ENCODE measurements around the gene PROCR. TPM values are rescaled to one million over a fixed set of nuclear protein-coding genes. Genes with fewer than 3 reads are reported as not detected.

Gene PROCR
- total RNA-seq, 1 experiment from 2014 or later: 55.7 TPM

DNA sequence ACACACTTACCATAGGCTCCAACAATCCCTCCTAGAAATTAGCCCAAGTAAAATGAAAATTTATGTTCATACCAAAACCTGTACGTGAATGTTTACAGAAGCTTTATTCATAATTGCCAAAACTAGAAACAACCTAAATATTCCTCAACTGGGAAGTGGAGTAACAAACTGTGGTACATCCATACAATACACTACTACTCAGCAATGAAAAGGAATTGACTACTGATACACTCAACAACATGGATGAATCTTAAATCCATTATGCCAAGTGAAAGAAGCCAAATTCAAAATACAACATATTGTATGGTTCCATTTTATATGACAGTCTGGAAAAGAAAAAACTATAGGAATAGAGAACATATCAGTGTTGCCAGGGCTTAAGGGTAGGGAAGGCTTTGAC is 34.9 kb downstream of the PROCR start:
- Histone ChIP-seq H3K9ac (ENCODE audit: low read length) (no peak overlapping the region), H3K4me2 (ENCODE audit: low read length) (no peak overlapping the region), H2AFZ (ENCODE audit: low read length) (no peak overlapping the region), H3K4me3 (ENCODE audit: low read length) (no peak overlapping the region), H3K9me2 (replicated peaks; ENCODE audit: low read length) (no peaks in the 10 kb centered on the region), H3K4me1 (ENCODE audit: insufficient read depth, low read length) (no peaks in the 10 kb centered on the region), H4K20me1 (ENCODE audit: low read length) (no peaks in the 10 kb centered on the region), H3K79me2 (ENCODE audit: low read length) (no peaks in the 10 kb centered on the region), H3K27ac (ENCODE audit: low read length) (no peak overlapping the region), H3K27me3 (ENCODE audit: low read length) (no peaks in the 10 kb centered on the region), H3K36me3 (ENCODE audit: low read depth, low read length) (no peaks in the 10 kb centered on the region), H3K9me3 (ENCODE audit: low read length) (no peaks in the 10 kb centered on the region), H3F3A (ENCODE audit: low read length, unreplicated experiment) (no peaks in the 10 kb centered on the region)
- TF ChIP-seq EZH2phosphoT487 (IDR thresholded peaks at IDR 0.05; ENCODE audit: borderline replicate concordance, low read length) (no peak), EZH2 (IDR thresholded peaks at IDR 0.05; ENCODE audit: low read length, unreplicated experiment) (no peak), CTCF (conservative IDR thresholded peaks at IDR 0.05; ENCODE audit: low read depth, low read length) (no peak)
- ATAC-seq (no peak), DNase-seq (no peak)
- intact Hi-C loops (cut with micrococcal nuclease): loop anchor here (5.0 kb wide), 1 partner anchor 375 kb away; no protein-coding TSS in a partner anchor
- ChIA-PET CTCF (no interaction called here), POLR2A (ENCODE audit: unreplicated experiment) (no interaction called here)
- BruUV-seq (replicated peaks): no TSS peak

GRCh38 chr20:35207950-35208611 is 36.2 kb downstream of the PROCR start:
- TF ChIP-seq CTCF (conservative IDR thresholded peaks at IDR 0.05; ENCODE audit: low read depth, low read length) (peak; percentile 93), EZH2phosphoT487 (IDR thresholded peaks at IDR 0.05; ENCODE audit: borderline replicate concordance, low read length) (no peak)
- ATAC-seq: peak; percentile 98
- ChIA-PET POLR2A (ENCODE audit: unreplicated experiment) (no interaction called here), CTCF (interaction anchor here (0.5 to 3.0 kb wide), 5 partner anchors 14 to 239 kb away, joined by 3 to 43 read pairs (median 4); no protein-coding TSS in a partner anchor)
- Histone ChIP-seq H3K27me3 (ENCODE audit: low read length) (no peaks in the 10 kb centered on the region), H3K9ac (ENCODE audit: low read length) (no peak overlapping the region), H3F3A (ENCODE audit: low read length, unreplicated experiment) (no peaks in the 10 kb centered on the region), H3K36me3 (ENCODE audit: low read depth, low read length) (no peaks in the 10 kb centered on the region), H3K4me1 (ENCODE audit: insufficient read depth, low read length) (no peaks in the 10 kb centered on the region), H3K79me2 (ENCODE audit: low read length) (no peaks in the 10 kb centered on the region), H4K20me1 (ENCODE audit: low read length) (no peaks in the 10 kb centered on the region), H3K27ac (ENCODE audit: low read length) (no peak overlapping the region), H3K9me2 (replicated peaks; ENCODE audit: low read length) (no peaks in the 10 kb centered on the region), H3K9me3 (ENCODE audit: low read length) (no peaks in the 10 kb centered on the region), H2AFZ (ENCODE audit: low read length) (peak overlapping the region; percentile 53; the same call in 1 of the 2 replicates), H3K4me2 (ENCODE audit: low read length) (peak overlapping the region; percentile 65), H3K4me3 (ENCODE audit: low read length) (peak overlapping the region; percentile 32; the same call in 1 of the 2 replicates)
- intact Hi-C loops (cut with micrococcal nuclease): loop anchor here (1.0 to 5.0 kb wide), 3 partner anchors 63 to 376 kb away; no protein-coding TSS in a partner anchor
- BruUV-seq (replicated peaks): no TSS peak
- peak; percentile 86 for DNase-seq
